Liver (tissue), 9 donors: ENCODE data around the gene GSK3A. TPM values are rescaled to one million over a fixed set of nuclear protein-coding genes. Genes with fewer than 3 reads are reported as not detected.
A peak's percentile ranks its signal among the peaks of the same experiment; 100 is the strongest.

Experiments used
- DNase-seq: peaks from one replicate; pipeline ENCODE4 v3.0.0-alpha.2; 2017; ENCODE audit warnings: low spot score
- H3K27ac ChIP-seq, 2 donors: one replicate each; pipeline ENCODE4 v1.7.0; 2013; ENCODE audit warnings: inconsistent platforms in 2 of 2, low read length in 2 of 2, control low read depth in 1 of 2, low read depth in 1 of 2, mild to moderate bottlenecking in 1 of 2
- H3K27me3 ChIP-seq, 4 donors: one replicate each; pipeline versions ENCODE4 v1.6.1 to v1.7.0; 2013; ENCODE audit warnings: low read length in 3 of 4, inconsistent platforms in 1 of 4, mild to moderate bottlenecking in 1 of 4, moderate library complexity in 1 of 4; ENCODE audit not compliant: control insufficient read depth in 4 of 4, insufficient read depth in 4 of 4
- H3K36me3 ChIP-seq, 4 donors: one replicate each; pipeline versions ENCODE4 v1.6.1 to v1.7.0; 2013; ENCODE audit warnings: low read length in 3 of 4, mild to moderate bottlenecking in 3 of 4, low read depth in 1 of 4, moderate library complexity in 1 of 4; ENCODE audit not compliant: control insufficient read depth in 4 of 4, insufficient read depth in 3 of 4
- H3K4me1 ChIP-seq, 4 donors: one replicate each; pipeline versions ENCODE4 v1.6.1 to v1.7.0; 2013; ENCODE audit warnings: low read length in 3 of 4, mild to moderate bottlenecking in 3 of 4, moderate library complexity in 1 of 4; ENCODE audit not compliant: control insufficient read depth in 4 of 4, insufficient read depth in 4 of 4
- H3K4me3 ChIP-seq, 3 donors: one replicate each; pipeline versions ENCODE4 v1.6.1 to v1.7.0; 2013; ENCODE audit warnings: low read length in 3 of 3, control low read depth in 1 of 3, low read depth in 1 of 3, mild to moderate bottlenecking in 1 of 3
- H3K9ac ChIP-seq, 2 donors: one replicate each; pipeline ENCODE4 v1.7.0; 2013; ENCODE audit warnings: low read length in 2 of 2, mild to moderate bottlenecking in 2 of 2, moderate library complexity in 2 of 2, control low read depth in 1 of 2, low read depth in 1 of 2
- H3K9me3 ChIP-seq, 4 donors: one replicate each; pipeline versions ENCODE4 v1.6.1 to v1.7.0; 2013; ENCODE audit warnings: low read length in 3 of 4; ENCODE audit not compliant: control insufficient read depth in 4 of 4
- EGR1 ChIP-seq, 2 donors: IDR thresholded peaks; 2 replicates each; pipeline ENCODE4 v1.6.1; 2016 to 2018; ENCODE audit warnings: antibody characterized with exemption in 2 of 2, low read depth in 2 of 2
- FOXA1 ChIP-seq: IDR thresholded peaks from 2 replicates; pipeline ENCODE4 v1.6.1; 2016; ENCODE audit warnings: antibody characterized with exemption
- FOXA2 ChIP-seq: IDR thresholded peaks from 2 replicates; pipeline ENCODE4 v1.6.1; 2016; ENCODE audit warnings: antibody characterized with exemption
- GABPA ChIP-seq, 2 donors: IDR thresholded peaks in 1 of 2; conservative IDR thresholded peaks in 1 of 2; 2 replicates each; pipeline ENCODE4 v1.6.1; 2016; ENCODE audit warnings: antibody characterized with exemption in 2 of 2, mild to moderate bottlenecking in 1 of 2, moderate library complexity in 1 of 2
- HNF4A ChIP-seq, 2 donors: conservative IDR thresholded peaks; 2 replicates each; pipeline ENCODE4 v1.6.1; 2016; ENCODE audit warnings: antibody characterized with exemption in 2 of 2, mild to moderate bottlenecking in 2 of 2
- HNF4G ChIP-seq: IDR thresholded peaks from 2 replicates; pipeline ENCODE4 v1.6.1; 2016; ENCODE audit warnings: antibody characterized with exemption
- JUND ChIP-seq, 2 donors: IDR thresholded peaks; 2 replicates each; pipeline ENCODE4 v1.6.1; 2016; ENCODE audit warnings: antibody characterized with exemption in 2 of 2
- NR2F2 ChIP-seq: IDR thresholded peaks from 2 replicates; pipeline ENCODE4 v1.6.1; 2016; ENCODE audit warnings: antibody characterized with exemption
- RAD21 ChIP-seq, 2 donors: IDR thresholded peaks; 2 replicates each; pipeline ENCODE4 v1.6.1; 2016; ENCODE audit warnings: antibody characterized with exemption in 2 of 2, mild to moderate bottlenecking in 2 of 2
- RXRA ChIP-seq, 2 donors: IDR thresholded peaks; 2 replicates each; pipeline ENCODE4 v1.6.1; 2017 to 2018; ENCODE audit warnings: antibody characterized with exemption in 2 of 2, mild to moderate bottlenecking in 1 of 2
- SP1 ChIP-seq: IDR thresholded peaks from 2 replicates; pipeline ENCODE4 v1.6.1; 2018; ENCODE audit warnings: antibody characterized with exemption, mild to moderate bottlenecking
- TAF1 ChIP-seq: conservative IDR thresholded peaks from 2 replicates; pipeline ENCODE4 v1.6.1; 2016; ENCODE audit warnings: antibody characterized with exemption, mild to moderate bottlenecking
- YY1 ChIP-seq: IDR thresholded peaks from 2 replicates; pipeline ENCODE4 v1.6.1; 2016; ENCODE audit warnings: antibody characterized with exemption, mild to moderate bottlenecking
- WGBS: extraction: QIAGEN DNeasy Blood & Tissue Kit; methylation state at CpG from one replicate; pipeline ENCODE4 v1.1.7; 2013; 5-methylcytosine and 5-hydroxymethylcytosine counted together
- polyA plus RNA-seq, 2 donors: library from polyadenylated mRNA; stranded (reverse) in 1 of 2; unstranded in 1 of 2; fragments of 200-250 nt in 1 of 2; fragments of >200 nt in 1 of 2; fragmentation: Nextera tagmentation in 1 of 2; extraction: Ambion mirVana in 1 of 2; gene quantifications; one replicate each; pipeline versions ENCODE4 v1.2.1 to v1.2.3, GENCODE V29; 2013 to 2015
- total RNA-seq, 2 donors: library from RNA; depleted of rRNA; stranded (reverse); fragments of >200 nt; gene quantifications; one replicate each; pipeline ENCODE4 v1.2.3, GENCODE V29; 2014
- TF ChIP-seq, protein P1 (sequence below): fragments of 150-350 bp; IDR thresholded peaks from 2 replicates; pipeline ENCODE4 v1.5.1; 2017; ENCODE audit warnings: improper control_type of control experiment, low read depth, low read length; ENCODE audit not compliant: missing input control
- TF ChIP-seq, protein P2 (sequence below): IDR thresholded peaks from 2 replicates; pipeline ENCODE4 v1.6.1; 2016; ENCODE audit warnings: antibody characterized with exemption
- TF ChIP-seq, protein P3 (sequence below): IDR thresholded peaks from 2 replicates; pipeline ENCODE4 v1.6.1; 2016; ENCODE audit warnings: antibody characterized with exemption
- TF ChIP-seq, protein P4 (sequence below): IDR thresholded peaks from 2 replicates; pipeline ENCODE4 v1.6.1; 2016; ENCODE audit warnings: antibody characterized with exemption, mild to moderate bottlenecking
- donor health status: healthy.
- donor health status: healthy.
- donor health status: healthy.
- donor health status: healthy.
- donor health status: healthy.

The GSK3A gene
- total and polyA plus RNA-seq, 4 donors, result 5.9 to 23.1 (median 13.0) TPM

DNA sequence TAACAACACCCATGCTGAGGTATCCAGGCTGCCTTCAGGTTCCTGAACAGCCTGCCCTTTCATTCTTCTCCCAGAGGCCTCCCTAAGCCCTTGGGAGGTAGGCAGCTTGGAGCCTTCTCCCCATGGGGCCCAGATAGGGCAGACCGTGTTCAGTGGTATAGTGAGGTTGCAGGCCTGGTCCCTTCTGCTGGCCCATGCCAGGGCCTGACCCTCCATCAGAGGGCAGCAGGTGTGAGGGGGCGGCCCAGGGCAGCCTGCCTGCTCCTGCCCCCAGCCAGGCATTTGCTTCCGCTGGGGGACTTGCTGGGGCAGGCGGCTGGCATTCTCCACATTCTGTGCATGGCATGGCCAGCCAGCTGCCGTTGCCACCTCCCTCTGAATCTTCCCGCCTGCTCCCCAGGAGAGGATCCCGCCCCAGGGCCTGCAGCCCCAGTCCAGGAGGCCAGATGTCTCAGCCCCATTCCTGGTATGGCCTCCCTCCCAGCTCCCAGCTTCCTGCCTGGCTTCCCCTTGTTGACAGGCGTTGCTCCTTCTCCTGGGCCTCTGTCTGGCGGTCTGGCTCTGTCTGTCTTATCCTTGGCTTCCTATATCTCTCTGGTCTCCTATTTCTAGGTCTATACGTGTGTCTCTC is 35.5 kb upstream of the GSK3A start:
- Histone ChIP-seq H3K4me3 (no peak overlapping the region), H3K36me3 (peaks cover 5 to 16% (median 8%) of the 10 kb centered on the region in 4 donors), H3K27me3 (no peaks in the 10 kb centered on the region), H3K27ac (peak overlapping the region; percentile 28 to 61), H3K4me1 (peaks cover 22 to 65% (median 42%) of the 10 kb centered on the region in 4 donors), H3K9me3 (no peaks in the 10 kb centered on the region), H3K9ac (peak overlapping the region in 1 of 2 donors; percentile 64)
- peak; percentile 33 for DNase-seq
- WGBS, result 69% methylated on average over 10 of the region's 10 CpGs
- TF ChIP-seq, protein P1, sequence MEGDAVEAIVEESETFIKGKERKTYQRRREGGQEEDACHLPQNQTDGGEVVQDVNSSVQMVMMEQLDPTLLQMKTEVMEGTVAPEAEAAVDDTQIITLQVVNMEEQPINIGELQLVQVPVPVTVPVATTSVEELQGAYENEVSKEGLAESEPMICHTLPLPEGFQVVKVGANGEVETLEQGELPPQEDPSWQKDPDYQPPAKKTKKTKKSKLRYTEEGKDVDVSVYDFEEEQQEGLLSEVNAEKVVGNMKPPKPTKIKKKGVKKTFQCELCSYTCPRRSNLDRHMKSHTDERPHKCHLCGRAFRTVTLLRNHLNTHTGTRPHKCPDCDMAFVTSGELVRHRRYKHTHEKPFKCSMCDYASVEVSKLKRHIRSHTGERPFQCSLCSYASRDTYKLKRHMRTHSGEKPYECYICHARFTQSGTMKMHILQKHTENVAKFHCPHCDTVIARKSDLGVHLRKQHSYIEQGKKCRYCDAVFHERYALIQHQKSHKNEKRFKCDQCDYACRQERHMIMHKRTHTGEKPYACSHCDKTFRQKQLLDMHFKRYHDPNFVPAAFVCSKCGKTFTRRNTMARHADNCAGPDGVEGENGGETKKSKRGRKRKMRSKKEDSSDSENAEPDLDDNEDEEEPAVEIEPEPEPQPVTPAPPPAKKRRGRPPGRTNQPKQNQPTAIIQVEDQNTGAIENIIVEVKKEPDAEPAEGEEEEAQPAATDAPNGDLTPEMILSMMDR, result no peak
- TF ChIP-seq, protein P2, sequence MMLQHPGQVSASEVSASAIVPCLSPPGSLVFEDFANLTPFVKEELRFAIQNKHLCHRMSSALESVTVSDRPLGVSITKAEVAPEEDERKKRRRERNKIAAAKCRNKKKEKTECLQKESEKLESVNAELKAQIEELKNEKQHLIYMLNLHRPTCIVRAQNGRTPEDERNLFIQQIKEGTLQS, result no peak
- no peak for TF ChIP-seq SP1
- TF ChIP-seq GABPA (IDR thresholded peaks at IDR 0.05 in 1 of 2, conservative IDR thresholded peaks at IDR 0.05 in 1 of 2), result no peak
- no peak for TF ChIP-seq EGR1 (IDR thresholded peaks at IDR 0.05; ENCODE audit: low read depth in 2 of 2)
- TF ChIP-seq NR2F2, result no peak
- TF ChIP-seq TAF1, result no peak
- TF ChIP-seq JUND (IDR thresholded peaks at IDR 0.05), result no peak
- no peak for TF ChIP-seq YY1
- TF ChIP-seq RXRA (IDR thresholded peaks at IDR 0.05), result no peak
- TF ChIP-seq, protein P3, sequence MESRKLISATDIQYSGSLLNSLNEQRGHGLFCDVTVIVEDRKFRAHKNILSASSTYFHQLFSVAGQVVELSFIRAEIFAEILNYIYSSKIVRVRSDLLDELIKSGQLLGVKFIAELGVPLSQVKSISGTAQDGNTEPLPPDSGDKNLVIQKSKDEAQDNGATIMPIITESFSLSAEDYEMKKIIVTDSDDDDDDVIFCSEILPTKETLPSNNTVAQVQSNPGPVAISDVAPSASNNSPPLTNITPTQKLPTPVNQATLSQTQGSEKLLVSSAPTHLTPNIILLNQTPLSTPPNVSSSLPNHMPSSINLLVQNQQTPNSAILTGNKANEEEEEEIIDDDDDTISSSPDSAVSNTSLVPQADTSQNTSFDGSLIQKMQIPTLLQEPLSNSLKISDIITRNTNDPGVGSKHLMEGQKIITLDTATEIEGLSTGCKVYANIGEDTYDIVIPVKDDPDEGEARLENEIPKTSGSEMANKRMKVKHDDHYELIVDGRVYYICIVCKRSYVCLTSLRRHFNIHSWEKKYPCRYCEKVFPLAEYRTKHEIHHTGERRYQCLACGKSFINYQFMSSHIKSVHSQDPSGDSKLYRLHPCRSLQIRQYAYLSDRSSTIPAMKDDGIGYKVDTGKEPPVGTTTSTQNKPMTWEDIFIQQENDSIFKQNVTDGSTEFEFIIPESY, result no peak
- TF ChIP-seq RAD21 (IDR thresholded peaks at IDR 0.05), result no peak
- TF ChIP-seq, protein P4, sequence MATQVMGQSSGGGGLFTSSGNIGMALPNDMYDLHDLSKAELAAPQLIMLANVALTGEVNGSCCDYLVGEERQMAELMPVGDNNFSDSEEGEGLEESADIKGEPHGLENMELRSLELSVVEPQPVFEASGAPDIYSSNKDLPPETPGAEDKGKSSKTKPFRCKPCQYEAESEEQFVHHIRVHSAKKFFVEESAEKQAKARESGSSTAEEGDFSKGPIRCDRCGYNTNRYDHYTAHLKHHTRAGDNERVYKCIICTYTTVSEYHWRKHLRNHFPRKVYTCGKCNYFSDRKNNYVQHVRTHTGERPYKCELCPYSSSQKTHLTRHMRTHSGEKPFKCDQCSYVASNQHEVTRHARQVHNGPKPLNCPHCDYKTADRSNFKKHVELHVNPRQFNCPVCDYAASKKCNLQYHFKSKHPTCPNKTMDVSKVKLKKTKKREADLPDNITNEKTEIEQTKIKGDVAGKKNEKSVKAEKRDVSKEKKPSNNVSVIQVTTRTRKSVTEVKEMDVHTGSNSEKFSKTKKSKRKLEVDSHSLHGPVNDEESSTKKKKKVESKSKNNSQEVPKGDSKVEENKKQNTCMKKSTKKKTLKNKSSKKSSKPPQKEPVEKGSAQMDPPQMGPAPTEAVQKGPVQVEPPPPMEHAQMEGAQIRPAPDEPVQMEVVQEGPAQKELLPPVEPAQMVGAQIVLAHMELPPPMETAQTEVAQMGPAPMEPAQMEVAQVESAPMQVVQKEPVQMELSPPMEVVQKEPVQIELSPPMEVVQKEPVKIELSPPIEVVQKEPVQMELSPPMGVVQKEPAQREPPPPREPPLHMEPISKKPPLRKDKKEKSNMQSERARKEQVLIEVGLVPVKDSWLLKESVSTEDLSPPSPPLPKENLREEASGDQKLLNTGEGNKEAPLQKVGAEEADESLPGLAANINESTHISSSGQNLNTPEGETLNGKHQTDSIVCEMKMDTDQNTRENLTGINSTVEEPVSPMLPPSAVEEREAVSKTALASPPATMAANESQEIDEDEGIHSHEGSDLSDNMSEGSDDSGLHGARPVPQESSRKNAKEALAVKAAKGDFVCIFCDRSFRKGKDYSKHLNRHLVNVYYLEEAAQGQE, result no peak
- no peak for TF ChIP-seq HNF4A (conservative IDR thresholded peaks at IDR 0.05)
- TF ChIP-seq HNF4G, result no peak
- TF ChIP-seq FOXA1, result no peak
- TF ChIP-seq FOXA2, result no peak
